PC-9 (cell line): ENCODE results near the gene TNFRSF14.

Source experiments
- EZH2 ChIP-seq: fragments of 200-600 bp; sonication (generic); IDR thresholded peaks from 2 replicates; pipeline ENCODE4 v1.8.0; 2017; ENCODE audit warnings: antibody characterized with exemption, low read depth
- TF ChIP-seq, protein P1 (sequence below): fragments of 200-600 bp; sonication (generic); conservative IDR thresholded peaks from 2 replicates; pipeline ENCODE4 v1.6.1; 2017; ENCODE audit warnings: mixed run types, antibody characterized with exemption, mild to moderate bottlenecking, moderate library complexity

DNA sequence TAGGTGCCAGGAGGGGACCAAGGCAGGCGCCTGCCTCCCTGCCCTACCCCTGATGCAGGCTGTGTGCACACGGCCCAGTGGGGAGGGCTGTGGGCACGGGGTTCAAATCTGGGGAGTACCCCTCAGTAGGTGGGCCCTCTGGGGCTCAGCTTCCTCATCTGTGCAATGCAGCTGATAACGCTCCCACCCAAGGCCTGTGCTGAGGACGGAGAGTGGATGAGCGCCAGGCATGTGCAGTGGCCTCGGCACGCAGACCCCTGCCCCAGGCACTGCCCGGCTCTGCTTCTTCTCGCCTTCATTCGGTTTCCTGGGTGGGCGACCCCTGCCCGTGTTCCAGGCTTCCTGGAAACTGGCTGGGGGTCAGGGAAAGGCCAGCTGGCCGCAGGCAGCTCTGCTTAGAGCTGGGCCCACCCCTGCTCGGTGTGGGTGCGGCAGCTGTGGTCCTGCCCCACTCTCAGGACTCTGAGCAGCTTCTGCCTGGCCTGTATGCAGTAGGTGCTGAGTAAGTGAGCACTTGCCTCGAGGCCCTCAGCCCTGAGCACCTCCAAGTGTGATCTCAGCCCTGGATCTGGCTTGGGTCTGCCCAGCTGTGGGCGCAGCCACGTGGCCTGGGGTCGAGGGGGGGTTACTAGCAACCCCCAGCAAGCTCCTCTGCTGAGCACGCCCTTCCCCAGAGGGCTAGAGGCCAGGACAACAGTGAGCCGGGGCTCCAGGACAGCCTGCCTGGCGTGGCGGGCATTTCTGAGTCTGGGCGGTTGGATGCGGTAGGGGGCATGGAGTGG lies 11.9 kb upstream of the TNFRSF14 start:
- TF ChIP-seq, protein P1, sequence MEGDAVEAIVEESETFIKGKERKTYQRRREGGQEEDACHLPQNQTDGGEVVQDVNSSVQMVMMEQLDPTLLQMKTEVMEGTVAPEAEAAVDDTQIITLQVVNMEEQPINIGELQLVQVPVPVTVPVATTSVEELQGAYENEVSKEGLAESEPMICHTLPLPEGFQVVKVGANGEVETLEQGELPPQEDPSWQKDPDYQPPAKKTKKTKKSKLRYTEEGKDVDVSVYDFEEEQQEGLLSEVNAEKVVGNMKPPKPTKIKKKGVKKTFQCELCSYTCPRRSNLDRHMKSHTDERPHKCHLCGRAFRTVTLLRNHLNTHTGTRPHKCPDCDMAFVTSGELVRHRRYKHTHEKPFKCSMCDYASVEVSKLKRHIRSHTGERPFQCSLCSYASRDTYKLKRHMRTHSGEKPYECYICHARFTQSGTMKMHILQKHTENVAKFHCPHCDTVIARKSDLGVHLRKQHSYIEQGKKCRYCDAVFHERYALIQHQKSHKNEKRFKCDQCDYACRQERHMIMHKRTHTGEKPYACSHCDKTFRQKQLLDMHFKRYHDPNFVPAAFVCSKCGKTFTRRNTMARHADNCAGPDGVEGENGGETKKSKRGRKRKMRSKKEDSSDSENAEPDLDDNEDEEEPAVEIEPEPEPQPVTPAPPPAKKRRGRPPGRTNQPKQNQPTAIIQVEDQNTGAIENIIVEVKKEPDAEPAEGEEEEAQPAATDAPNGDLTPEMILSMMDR = no peak
- no peak for TF ChIP-seq EZH2
